ACHN (cell line): ENCODE measurements around the gene TCF4.

Experiments used
- DNase-seq: peaks from one replicate; pipeline ENCODE4 v3.0.0-alpha.2; 2015
- in situ Hi-C: cut with HindIII; loops from 2 replicates; pipeline ENCODE4 v1.10.0; 2017; ENCODE audit warnings: low sequenced_read_pairs, low pct_ligation_motif_present, low pct_unique_long_range_greater_than_20kb

TCF4 gene

DNA sequence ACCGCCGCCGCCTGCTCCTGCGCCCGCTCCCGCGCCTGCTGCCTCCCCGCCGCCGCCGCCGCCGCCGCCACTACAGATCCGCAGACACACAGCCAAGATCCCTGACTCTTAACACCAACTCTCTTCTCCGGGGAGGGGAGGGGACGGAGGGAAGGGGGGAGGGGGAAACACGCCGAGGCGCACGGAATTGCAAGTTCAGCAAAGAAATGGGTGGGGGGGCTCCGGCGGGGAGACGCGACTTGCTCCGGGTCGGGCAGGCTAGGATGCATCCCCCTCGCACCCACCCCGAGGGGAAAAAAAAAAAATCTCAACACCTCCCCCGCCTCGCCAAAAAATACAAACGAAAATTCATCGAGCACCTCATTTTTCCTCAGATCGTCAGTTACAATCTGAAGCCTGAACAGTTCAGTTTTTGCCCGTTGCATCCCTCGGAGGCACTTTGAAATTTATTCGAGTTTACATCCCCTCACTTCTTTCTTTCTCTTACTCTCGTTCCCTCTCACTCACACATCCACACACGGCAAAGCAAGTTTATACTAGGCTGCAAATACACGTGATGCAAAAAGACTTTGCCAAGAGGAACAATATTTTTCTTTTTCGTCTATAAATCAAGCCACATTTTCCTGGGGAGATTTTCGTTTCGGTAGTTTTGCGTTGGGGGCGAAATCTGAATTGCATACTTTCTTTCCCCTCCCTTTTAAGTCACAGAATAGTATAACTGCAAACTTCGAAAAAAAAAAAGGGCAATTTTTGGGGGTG lies at the start of gene TCF4:
Gene TCF4 (minus strand): TSS at position 82 of the 759 bp plus-strand sequence. CDS start 1,076 bp downstream, outside the sequence.
- in situ Hi-C loops = no loop called here
- peak; percentile 40 for DNase-seq

GRCh38 chr18:55637204-55637603 lies 49.2 kb upstream of the TCF4 start:
- in situ Hi-C loops = no loop called here
- no peak for DNase-seq

GRCh38 chr18:55635439-55635838 lies 47.4 kb upstream of the TCF4 start:
- DNase-seq = no peak
- in situ Hi-C loops = no loop called here

GRCh38 chr18:55634545-55634944 lies 46.6 kb upstream of the TCF4 start:
- in situ Hi-C loops = no loop called here
- no peak for DNase-seq

GRCh38 chr18:55633032-55633431 lies 45.0 kb upstream of the TCF4 start:
- DNase-seq = no peak
- in situ Hi-C loops = no loop called here

DNA sequence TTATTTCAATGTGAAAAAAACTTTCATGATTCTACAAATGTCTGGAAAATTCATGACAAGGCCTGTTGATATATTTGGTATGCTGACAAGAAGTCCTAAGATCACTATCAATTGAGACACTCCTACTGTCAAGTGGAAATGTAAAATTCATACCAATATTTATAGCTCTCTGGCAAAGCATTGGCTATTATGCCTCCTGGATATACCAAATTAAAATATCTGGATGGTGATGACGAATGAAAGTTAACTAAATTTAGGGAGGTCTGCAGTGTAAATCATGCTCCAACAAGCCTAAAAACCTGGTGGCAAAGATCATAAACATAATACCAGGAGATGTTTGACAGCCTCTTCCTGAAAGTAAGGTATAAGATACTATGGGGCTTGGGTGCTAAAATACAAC lies 41.1 kb upstream of the TCF4 start:
- in situ Hi-C loops = no loop called here
- DNase-seq = no peak

DNA sequence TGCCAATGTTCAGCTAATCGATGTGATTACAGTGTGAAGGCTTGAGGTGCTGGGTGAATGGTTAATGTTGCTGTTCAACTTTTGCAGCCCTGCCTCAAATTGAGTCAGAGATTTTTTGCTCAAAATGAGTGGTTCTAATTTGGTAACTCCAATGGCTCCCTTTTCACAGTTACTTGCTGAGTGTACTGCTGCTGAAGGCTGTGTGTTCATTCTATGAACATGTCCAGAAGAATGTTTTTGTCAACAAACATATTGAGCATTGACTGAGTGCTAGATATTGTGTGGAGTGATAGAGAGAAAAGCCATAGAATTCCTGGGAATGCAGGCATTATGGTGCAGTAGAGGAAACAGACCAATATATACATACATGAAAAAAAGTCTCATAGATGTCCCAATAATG lies 39.0 kb upstream of the TCF4 start:
- in situ Hi-C loops = no loop called here

GRCh38 chr18:55625901-55626300 lies 37.9 kb upstream of the TCF4 start:
- DNase-seq = no peak
- in situ Hi-C loops = no loop called here

More for the DNA sequence above, 39.0 kb upstream of the TCF4 start:
- no peak for DNase-seq

DNA sequence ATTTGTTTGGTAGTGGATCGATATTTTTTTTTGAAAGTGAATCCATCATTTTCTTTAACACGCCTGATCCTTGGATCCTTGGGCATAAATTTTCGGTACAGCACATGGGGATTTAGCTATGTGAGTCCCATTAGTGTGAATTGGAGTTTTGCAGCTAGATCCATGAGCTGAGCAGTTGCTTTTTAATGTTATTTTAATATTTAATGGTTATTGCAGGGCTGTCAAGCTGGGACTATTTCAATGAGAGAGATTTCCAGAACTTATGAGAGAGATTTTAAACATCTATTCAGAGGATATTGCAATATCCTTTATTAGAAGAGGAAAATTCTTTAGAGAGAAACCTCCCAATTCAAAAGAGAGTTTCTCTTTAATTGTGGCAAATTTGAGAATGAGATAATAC lies 35.6 kb upstream of the TCF4 start:
- in situ Hi-C loops = no loop called here

DNA sequence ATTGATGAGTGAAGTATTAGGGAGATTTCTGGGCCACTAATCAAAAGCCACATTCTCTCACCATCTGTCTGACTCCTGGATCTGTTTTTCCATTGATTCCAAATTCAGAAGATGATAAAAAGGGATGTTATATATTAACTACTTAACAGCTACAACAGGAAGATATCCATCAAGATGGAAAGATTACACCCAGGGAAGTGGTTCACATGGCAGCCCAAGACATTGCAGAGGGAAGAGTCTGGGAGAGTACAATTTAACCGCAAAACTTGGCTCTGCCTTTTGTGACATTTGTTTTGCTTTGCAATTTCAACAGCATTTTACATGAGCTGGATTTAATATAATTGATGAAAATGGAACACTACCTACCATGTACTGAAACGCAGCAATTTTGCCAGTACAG lies 22.5 kb upstream of the TCF4 start:
- in situ Hi-C loops = no loop called here

More for the DNA sequence above, 35.6 kb upstream of the TCF4 start:
- DNase-seq = no peak

DNA sequence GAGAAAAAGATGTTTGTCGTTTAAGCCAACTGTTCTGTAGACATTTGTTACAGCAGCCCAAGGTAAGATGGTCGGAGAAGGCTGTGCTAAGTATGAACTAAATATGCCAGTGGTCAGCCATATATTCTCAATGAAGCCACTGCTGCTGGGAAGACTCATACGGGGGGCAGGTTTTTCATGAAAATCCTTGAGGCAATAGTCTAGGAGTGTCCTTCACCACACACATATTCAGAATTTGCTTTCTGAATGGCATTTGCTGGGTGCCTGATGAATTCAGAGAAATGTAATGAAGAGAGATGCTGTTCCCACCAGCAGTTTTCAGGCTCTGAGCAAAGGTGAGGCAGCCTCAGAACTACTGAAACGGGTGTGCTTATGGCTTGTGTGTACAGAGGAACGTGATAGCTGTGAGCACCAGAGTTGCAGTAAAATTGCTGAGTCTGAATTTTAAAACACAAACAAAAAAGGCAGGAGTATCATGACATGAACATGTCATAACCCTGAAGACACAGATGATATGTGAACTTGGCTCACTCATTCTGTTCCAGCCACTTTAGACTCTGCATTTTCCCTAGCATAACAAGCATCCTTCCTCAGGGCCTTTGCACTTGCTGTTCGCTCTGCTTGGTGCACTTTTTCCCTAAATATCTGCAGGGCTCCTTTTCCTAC lies 21.3 kb upstream of the TCF4 start:
- in situ Hi-C loops = no loop called here
- no peak for DNase-seq

More for the DNA sequence above, 22.5 kb upstream of the TCF4 start:
- no peak for DNase-seq

DNA sequence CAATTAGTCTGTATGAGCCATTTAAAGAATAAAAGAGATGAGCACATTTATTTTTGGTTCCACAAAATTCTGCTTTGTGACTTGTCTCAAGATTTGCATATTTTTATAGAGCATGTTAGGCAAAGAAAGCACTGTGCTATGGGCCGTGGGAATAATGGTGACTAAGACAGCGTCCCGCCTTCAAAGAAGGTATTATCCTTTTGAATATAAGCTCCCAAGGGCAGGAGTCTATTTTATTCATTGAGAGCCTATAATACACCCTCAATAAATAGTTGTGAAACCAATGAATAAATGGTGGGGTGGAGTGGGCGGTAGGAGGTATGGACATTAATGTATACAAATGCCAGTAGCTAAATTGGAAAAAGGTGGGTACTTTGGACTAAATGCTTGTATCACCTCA lies 20.5 kb upstream of the TCF4 start:
- in situ Hi-C loops = no loop called here
- no peak for DNase-seq

DNA sequence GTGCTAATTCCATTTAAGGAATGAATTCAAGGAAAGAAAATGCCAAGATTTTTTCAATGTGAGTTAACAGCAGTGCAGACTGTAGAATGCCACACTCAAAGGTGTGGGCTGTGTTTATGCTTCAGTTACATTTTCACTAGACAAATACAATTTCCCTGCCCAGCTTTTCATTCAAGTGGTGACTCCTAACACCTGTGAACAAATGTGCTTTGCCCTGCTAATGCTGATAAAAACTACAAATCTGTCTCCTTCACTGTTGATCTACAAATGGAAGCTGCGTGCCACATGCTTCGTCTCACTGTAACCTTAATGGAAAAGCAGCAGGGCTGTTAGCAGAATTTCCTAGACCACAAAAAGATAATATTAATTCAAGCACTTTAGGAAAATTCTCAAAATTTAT lies 19.8 kb upstream of the TCF4 start:
- in situ Hi-C loops = no loop called here
- DNase-seq = no peak

DNA sequence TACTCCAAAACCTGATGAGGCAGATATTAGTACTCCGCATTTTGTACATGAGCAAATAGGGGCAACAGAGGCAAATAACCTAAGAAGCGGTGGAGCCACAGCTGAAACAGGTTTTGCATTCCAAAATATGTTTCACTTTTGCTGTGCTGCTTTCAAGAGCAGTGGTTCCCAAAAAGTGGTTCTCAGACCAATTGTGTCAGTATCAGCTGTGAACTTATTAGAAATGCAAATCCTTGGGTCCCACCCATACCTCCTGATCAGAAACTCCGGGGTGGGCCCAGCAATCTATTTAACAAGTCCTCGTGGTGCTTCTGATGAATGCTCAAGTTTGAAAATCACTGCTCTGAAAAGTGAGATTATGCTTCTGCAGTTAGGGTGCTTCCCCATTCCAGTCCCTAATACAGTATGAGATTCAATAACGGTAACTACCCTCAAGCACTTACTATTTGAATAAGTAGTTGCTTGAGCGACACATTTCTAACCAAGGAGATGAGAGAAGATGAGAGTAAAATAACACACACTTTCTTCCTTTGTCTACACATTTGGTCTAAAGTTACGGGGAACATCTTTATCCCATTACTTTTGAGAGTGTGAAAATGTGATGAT lies 17.8 kb upstream of the TCF4 start:
- DNase-seq = no peak
- in situ Hi-C loops = no loop called here

DNA sequence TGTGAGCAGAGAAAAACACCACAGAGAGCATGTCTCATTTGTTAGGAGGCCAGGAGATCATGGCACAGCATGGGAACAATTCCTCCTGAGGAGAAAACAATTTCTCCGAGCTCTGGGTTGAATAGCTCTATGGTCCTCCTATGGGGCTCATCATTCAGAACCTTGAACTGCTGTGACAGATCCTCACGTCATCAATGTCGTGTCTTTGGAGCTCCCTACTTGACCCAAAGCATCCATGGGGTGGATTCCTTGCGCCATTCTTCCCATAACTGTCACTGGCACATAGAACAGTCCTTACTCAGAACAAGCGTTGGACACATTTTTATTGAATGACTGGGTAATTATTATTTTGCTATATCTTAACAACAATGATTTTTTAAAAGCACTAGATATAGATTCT lies 15.8 kb upstream of the TCF4 start:
- DNase-seq = no peak
- in situ Hi-C loops = no loop called here

- DNase-seq = no peak
- in situ Hi-C loops = no loop called here
Observed at GRCh38 chr18:55593888-55594287, 5.9 kb upstream of the TCF4 start.

DNA sequence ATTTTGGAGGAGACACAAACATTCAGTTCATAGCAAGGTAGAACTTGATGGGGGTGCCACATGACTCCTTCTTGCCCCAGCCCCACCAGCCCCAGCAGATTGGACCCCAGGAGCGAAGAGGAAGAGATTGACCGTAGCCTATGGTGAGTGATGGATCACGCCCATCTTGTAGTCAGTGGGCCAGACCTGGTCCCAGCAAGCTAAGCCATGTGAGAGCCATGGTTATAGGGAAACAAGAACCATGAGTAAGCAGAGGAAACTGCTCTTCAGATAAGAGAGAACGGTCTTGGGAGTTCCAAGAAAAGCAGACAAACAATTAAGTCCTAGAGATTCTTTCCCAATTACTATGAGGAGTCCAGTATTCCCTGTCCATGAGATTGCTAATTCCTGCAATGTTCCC lies 4.6 kb upstream of the TCF4 start:
- DNase-seq = no peak
- in situ Hi-C loops = no loop called here

GRCh38 chr18:55592106-55592505 lies 4.1 kb upstream of the TCF4 start:
- in situ Hi-C loops = no loop called here

GRCh38 chr18:55589625-55590291 lies 1.8 kb upstream of the TCF4 start:
- peak; percentile 91 for DNase-seq
- in situ Hi-C loops = no loop called here

More at GRCh38 chr18:55592106-55592505, 4.1 kb upstream of the TCF4 start:
- no peak for DNase-seq
